Keratinocyte (primary cell): Measurements from ENCODE around the gene MRTFB. TPM values are rescaled to one million over a fixed set of nuclear protein-coding genes. Genes with fewer than 3 reads are reported as not detected.

ENCODE experiments used
- DNase-seq: peaks from one replicate; pipeline ENCODE4 v3.0.0-alpha.2; 2011; ENCODE audit warnings: low read depth, missing footprints, low spot score
- FAIRE-seq: peaks from 2 replicates; lab custom pipeline; 2011; peaks lifted over from hg19 to GRCh38; lab: Jason Lieb, UNC
- H2AFZ ChIP-seq: 2 replicates; pipeline ENCODE4 v1.6.0; 2012; ENCODE audit warnings: low read length, control low read depth, inconsistent platforms; ENCODE audit not compliant: control insufficient read depth
- H3K27ac ChIP-seq: 2 replicates; pipeline ENCODE4 v1.5.1; 2011; ENCODE audit warnings: low read length; ENCODE audit not compliant: control insufficient read depth, insufficient read depth
- H3K27me3 ChIP-seq: 3 replicates; pipeline ENCODE4 v1.6.0; 2011; ENCODE audit warnings: low read length; ENCODE audit not compliant: control insufficient read depth, insufficient read depth; ENCODE audit errors: extremely low read depth
- H3K36me3 ChIP-seq, 2 experiments: 2 replicates in 1 of 2; 3 replicates in 1 of 2; pipeline ENCODE4 v1.5.1; 2011; ENCODE audit warnings: low read length in 2 of 2, mild to moderate bottlenecking in 1 of 2; ENCODE audit not compliant: control insufficient read depth in 2 of 2, insufficient read depth in 2 of 2; ENCODE audit errors: extremely low read depth in 1 of 2
- H3K4me1 ChIP-seq: 3 replicates; pipeline ENCODE4 v1.5.1; 2011; ENCODE audit warnings: low read length; ENCODE audit not compliant: control insufficient read depth, insufficient read depth; ENCODE audit errors: extremely low read depth
- H3K4me2 ChIP-seq: 3 replicates; pipeline ENCODE4 v1.6.0; 2011; ENCODE audit warnings: low read depth, low read length; ENCODE audit not compliant: control insufficient read depth, insufficient read depth; ENCODE audit errors: extremely low read depth
- H3K4me3 ChIP-seq, 3 experiments: fragments of 200-600 bp in 1 of 3; sonication (generic) in 1 of 3; 2 replicates in 2 of 3; 3 replicates in 1 of 3; pipeline ENCODE4 v1.5.1; 2011 to 2016; ENCODE audit warnings: low read length in 3 of 3, mild to moderate bottlenecking in 3 of 3, control low read depth in 2 of 3, inconsistent platforms in 1 of 3, low read depth in 1 of 3, mixed read lengths in 1 of 3, mixed run types in 1 of 3, moderate library complexity in 1 of 3; ENCODE audit not compliant: control insufficient read depth in 2 of 3, insufficient read depth in 2 of 3; ENCODE audit errors: extremely low read depth in 1 of 3
- H3K79me2 ChIP-seq: 2 replicates; pipeline ENCODE4 v1.6.0; 2012; ENCODE audit warnings: low read length; ENCODE audit not compliant: control insufficient read depth, insufficient read depth
- H3K9ac ChIP-seq: 3 replicates; pipeline ENCODE4 v1.6.0; 2011; ENCODE audit warnings: low read length; ENCODE audit not compliant: control insufficient read depth, insufficient read depth; ENCODE audit errors: extremely low read depth
- H3K9me1 ChIP-seq: 3 replicates; pipeline ENCODE4 v1.6.0; 2011; ENCODE audit warnings: low read length; ENCODE audit not compliant: control insufficient read depth, insufficient read depth; ENCODE audit errors: extremely low read depth
- H3K9me3 ChIP-seq: 2 replicates; pipeline ENCODE4 v1.5.1; 2012; ENCODE audit warnings: low read depth, low read length; ENCODE audit not compliant: control insufficient read depth
- H4K20me1 ChIP-seq: 3 replicates; pipeline ENCODE4 v1.6.0; 2011; ENCODE audit warnings: low read length; ENCODE audit not compliant: control insufficient read depth, insufficient read depth; ENCODE audit errors: extremely low read depth
- EZH2 ChIP-seq: IDR thresholded peaks from one replicate; pipeline ENCODE4 v1.6.1; 2012; ENCODE audit warnings: inconsistent platforms, mild to moderate bottlenecking, low read length, moderate library complexity
- dilution Hi-C: fragments of 300-500 bp; cut with MboI; formaldehyde crosslinking; loops from one replicate; pipeline ENCODE4 v1.7.0; 2020; ENCODE audit warnings: low sequenced_read_pairs; ENCODE audit not compliant: extremely low pct_ligation_motif_present
- polyA plus RNA-seq, 5 experiments: library from polyadenylated mRNA; depleted of rRNA in 3 of 5; stranded (reverse) in 3 of 5; stranded (forward) in 1 of 5; unstranded in 1 of 5; fragments of >200 nt; gene quantifications; 1 replicate in 1 of 5; 2 replicates in 3 of 5; 3 replicates in 1 of 5; pipeline versions ENCODE4 v1.2.1 to v1.2.3, GENCODE V29; 2011 to 2012; ENCODE audit warnings: missing spikeins in 2 of 5, low read depth in 1 of 5, low replicate concordance in 1 of 5
- TF ChIP-seq, protein P1 (sequence below), 3 experiments: IDR thresholded peaks in 1 of 3; conservative IDR thresholded peaks in 1 of 3; optimal IDR thresholded peaks in 1 of 3; 2 replicates in 2 of 3; 3 replicates in 1 of 3; pipeline versions ENCODE3 to v1.5.1; 2011; ENCODE audit warnings: low read length in 3 of 3, mild to moderate bottlenecking in 3 of 3, moderate library complexity in 2 of 3, control low read depth in 1 of 3, inconsistent platforms in 1 of 3; ENCODE audit not compliant: insufficient read depth in 2 of 3; ENCODE audit errors: extremely low read depth in 1 of 3

The MRTFB gene
- polyA plus RNA-seq, 1 donor (not counting 4 experiments of a cell fraction or from before 2014, with no cell fraction given), result 12.1 TPM

DNA sequence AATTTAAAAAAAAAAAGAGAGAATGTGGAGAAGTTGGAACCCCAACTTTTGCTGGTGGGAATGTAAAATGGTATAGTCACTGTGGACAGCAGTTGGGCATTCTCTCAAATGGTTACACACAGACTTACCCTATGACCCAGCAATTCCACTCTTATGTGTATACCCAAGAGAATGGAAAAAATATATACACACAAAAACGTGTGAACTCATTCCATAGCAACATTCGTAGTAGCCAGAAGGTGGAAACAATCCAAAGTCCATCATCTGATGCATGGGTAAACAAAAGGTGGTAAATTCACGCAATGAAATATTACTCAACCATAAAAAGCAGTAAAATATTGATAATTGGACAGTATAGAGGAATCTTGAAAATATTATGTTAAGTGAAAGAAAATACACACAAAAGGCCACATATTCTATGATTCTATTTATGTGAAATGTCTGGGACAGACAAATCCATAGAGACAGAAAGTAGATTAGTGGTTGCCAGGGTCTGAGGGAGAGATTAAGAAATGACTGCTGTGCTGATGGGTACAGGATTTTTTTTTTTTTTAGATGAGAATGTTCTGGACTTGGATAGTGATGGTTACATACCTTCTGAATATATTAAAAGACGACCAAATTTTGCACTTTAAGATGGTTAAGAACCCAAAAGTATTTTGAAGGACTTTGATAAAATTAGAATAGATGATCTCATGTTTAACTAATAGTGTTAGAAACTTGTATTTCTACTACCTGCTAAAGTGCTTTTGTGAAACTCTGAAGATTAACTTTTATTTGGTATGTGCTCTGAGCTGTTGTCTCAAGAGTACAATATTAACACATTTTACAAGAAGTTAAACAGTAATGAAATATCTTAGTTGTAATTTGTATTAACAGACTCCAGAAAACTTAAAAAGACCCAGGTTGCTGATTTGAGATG lies 60.9 kb downstream of the MRTFB start:
- no peak overlapping the region for H3K4me2 ChIP-seq
- no peaks in the 10 kb centered on the region for H3K9me1 ChIP-seq
- dilution Hi-C loops, result no loop called here
- H3K9me3 ChIP-seq, result no peaks in the 10 kb centered on the region
- no peaks in the 10 kb centered on the region for H3K4me1 ChIP-seq
- FAIRE-seq, result no peak
- no peaks in the 10 kb centered on the region for H3K36me3 ChIP-seq
- H3K27ac ChIP-seq, result no peak overlapping the region
- no peaks in the 10 kb centered on the region for H3K27me3 ChIP-seq
- no peak overlapping the region for H3K4me3 ChIP-seq
- DNase-seq, result no peak
- no peak overlapping the region for H3K9ac ChIP-seq
- H4K20me1 ChIP-seq, result no peaks in the 10 kb centered on the region
- TF ChIP-seq, protein P1, sequence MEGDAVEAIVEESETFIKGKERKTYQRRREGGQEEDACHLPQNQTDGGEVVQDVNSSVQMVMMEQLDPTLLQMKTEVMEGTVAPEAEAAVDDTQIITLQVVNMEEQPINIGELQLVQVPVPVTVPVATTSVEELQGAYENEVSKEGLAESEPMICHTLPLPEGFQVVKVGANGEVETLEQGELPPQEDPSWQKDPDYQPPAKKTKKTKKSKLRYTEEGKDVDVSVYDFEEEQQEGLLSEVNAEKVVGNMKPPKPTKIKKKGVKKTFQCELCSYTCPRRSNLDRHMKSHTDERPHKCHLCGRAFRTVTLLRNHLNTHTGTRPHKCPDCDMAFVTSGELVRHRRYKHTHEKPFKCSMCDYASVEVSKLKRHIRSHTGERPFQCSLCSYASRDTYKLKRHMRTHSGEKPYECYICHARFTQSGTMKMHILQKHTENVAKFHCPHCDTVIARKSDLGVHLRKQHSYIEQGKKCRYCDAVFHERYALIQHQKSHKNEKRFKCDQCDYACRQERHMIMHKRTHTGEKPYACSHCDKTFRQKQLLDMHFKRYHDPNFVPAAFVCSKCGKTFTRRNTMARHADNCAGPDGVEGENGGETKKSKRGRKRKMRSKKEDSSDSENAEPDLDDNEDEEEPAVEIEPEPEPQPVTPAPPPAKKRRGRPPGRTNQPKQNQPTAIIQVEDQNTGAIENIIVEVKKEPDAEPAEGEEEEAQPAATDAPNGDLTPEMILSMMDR (optimal IDR thresholded peaks at IDR 0.05 in 1 of 3, IDR thresholded peaks at IDR 0.05 in 1 of 3, conservative IDR thresholded peaks at IDR 0.05 in 1 of 3; ENCODE audit: extremely low read depth in 1 of 3, insufficient read depth in 2 of 3, low read length in 3 of 3), result no peak
- TF ChIP-seq EZH2, result no peak
- peaks cover 4% of the 10 kb centered on the region for H3K79me2 ChIP-seq
- H2AFZ ChIP-seq, result no peak overlapping the region

DNA sequence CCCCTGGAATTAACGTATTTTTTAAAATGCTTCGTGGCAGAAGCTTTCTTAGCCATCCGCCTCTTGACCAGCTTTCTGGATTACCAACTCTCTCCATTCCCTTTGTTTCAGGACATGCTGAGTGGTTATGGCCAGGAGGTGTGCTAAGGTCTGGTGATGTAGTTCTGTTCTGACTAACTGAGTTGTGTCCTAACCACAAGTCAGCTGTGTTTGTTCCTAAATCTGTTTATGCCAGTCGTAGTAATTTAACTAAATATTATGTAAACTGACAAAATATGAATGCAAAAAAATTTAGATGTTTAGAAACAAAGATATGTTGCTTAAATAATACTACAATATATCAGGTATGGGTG lies 61.6 kb downstream of the MRTFB start:
- Histone ChIP-seq H2AFZ (no peak overlapping the region), H3K4me2 (no peak overlapping the region), H3K36me3 (no peaks in the 10 kb centered on the region), H3K9me3 (no peaks in the 10 kb centered on the region), H3K27ac (no peak overlapping the region), H3K9me1 (no peaks in the 10 kb centered on the region), H3K4me3 (no peak overlapping the region), H3K9ac (no peak overlapping the region), H4K20me1 (no peaks in the 10 kb centered on the region), H3K79me2 (peaks cover 4% of the 10 kb centered on the region), H3K27me3 (no peaks in the 10 kb centered on the region), H3K4me1 (no peaks in the 10 kb centered on the region)
- DNase-seq (no peak), FAIRE-seq (no peak)
- TF ChIP-seq, protein P1 (optimal IDR thresholded peaks at IDR 0.05 in 1 of 3, IDR thresholded peaks at IDR 0.05 in 1 of 3, conservative IDR thresholded peaks at IDR 0.05 in 1 of 3; ENCODE audit: extremely low read depth in 1 of 3, insufficient read depth in 2 of 3, low read length in 3 of 3), result no peak
- no peak for TF ChIP-seq EZH2
- dilution Hi-C loops, result no loop called here
